ENCODE data around the gene SCAF1.

The SCAF1 gene, protein sequence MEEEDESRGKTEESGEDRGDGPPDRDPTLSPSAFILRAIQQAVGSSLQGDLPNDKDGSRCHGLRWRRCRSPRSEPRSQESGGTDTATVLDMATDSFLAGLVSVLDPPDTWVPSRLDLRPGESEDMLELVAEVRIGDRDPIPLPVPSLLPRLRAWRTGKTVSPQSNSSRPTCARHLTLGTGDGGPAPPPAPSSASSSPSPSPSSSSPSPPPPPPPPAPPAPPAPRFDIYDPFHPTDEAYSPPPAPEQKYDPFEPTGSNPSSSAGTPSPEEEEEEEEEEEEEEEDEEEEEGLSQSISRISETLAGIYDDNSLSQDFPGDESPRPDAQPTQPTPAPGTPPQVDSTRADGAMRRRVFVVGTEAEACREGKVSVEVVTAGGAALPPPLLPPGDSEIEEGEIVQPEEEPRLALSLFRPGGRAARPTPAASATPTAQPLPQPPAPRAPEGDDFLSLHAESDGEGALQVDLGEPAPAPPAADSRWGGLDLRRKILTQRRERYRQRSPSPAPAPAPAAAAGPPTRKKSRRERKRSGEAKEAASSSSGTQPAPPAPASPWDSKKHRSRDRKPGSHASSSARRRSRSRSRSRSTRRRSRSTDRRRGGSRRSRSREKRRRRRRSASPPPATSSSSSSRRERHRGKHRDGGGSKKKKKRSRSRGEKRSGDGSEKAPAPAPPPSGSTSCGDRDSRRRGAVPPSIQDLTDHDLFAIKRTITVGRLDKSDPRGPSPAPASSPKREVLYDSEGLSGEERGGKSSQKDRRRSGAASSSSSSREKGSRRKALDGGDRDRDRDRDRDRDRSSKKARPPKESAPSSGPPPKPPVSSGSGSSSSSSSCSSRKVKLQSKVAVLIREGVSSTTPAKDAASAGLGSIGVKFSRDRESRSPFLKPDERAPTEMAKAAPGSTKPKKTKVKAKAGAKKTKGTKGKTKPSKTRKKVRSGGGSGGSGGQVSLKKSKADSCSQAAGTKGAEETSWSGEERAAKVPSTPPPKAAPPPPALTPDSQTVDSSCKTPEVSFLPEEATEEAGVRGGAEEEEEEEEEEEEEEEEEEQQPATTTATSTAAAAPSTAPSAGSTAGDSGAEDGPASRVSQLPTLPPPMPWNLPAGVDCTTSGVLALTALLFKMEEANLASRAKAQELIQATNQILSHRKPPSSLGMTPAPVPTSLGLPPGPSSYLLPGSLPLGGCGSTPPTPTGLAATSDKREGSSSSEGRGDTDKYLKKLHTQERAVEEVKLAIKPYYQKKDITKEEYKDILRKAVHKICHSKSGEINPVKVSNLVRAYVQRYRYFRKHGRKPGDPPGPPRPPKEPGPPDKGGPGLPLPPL

GRCh38 chr19:49641688-49642491, at the start of gene SCAF1:
Gene SCAF1, plus strand, starts transcription at chr19:49642209. Its CDS starts 2,818 bp downstream, at chr19:49645027.
- H3K27ac ChIP-seq: peak within 1 kb of the TSS; percentile 92 to 100 (median 98)
- H3K4me3 ChIP-seq: peak within 1 kb of the TSS; percentile 77 to 97 (median 95)

DNA sequence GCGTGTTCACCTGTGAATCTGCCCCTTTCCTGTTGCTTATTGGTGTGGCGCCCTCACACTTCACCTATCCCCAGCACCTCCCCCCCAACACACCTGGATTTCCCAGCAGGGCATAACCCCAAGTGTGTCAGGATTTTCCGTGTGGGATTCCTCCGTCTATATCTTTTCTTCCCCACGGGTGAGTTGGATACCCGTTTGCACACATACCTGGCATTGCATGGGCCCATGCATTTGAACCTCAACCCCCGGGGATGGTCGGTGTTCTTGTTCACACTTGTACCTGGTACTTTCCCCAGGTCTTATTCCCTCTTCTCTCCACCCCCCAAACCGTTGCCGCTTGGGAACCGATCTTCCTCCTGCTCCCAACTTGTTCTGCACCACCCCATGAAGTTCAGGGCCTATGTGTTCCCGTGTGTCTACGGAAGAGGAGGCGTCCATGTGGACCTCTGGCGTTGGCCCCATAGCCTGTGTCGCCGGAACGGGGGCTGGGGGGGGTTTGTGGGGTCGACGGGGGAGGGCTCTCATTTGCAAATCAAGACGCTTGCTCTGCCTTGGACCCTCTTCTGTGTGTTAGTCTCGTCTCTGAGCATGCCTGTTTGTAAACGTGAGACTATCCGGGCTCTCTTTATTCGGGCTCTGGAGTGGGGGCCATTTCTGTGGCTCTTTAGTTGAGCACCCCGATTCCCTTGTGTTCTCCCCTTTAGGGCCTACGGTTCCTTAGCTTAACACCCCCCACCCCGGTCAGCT, 49.4 kb upstream of the SCAF1 start:
- peak overlapping the region; percentile 64 to 86 (median 82) for H3K4me3 ChIP-seq
- peak overlapping the region in 20 of 21 experiments; percentile 52 to 99 (median 95) for H3K27ac ChIP-seq

DNA sequence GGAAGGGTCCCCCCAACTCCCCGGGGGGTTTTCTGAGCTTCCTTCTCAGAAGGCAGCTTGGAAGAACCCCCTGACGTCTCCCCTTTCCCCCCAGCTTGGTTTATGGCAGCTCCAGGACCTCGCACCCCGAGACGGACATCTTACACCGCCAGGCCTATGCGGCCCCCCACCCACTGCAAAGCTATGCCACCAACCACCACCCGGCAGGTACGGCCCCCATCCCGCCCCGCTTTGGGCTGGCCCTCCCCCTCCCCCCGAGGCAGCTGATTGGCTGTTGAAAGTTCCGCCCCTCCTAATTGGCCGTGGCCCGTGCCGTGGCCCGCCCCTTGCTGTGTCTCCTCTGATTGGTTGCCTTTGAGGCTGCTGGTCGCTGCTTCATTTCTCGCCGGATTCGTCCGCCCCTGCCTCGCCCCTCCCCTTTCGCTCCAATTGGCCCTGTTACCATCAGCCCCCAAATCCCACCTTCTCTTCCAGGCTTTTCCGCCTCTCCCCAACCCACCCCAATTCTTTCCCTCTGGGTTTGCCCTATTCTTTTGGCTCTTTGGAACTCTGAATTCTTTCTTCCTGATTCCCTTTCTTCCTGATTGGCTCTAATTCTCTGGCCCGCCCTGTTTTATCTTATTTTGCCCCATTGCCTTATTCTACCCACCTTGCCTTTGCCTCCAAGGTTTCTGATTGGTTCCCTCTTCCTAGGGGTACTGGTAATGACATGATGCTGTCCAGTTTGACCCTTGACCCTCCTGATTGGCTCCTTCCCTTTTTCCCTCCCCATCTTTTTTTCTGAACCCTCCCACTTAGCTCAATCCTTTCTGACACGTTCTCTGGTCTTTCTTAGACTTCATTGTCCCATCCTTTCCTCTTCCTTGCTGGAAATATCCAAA, 48.5 kb upstream of the SCAF1 start:
- H3K4me3 ChIP-seq: peak overlapping the region; percentile 64 to 86 (median 82)
- H3K27ac ChIP-seq: peak overlapping the region in 20 of 21 experiments; percentile 45 to 99 (median 94)

- Histone ChIP-seq H3K27ac (peak overlapping the region in 7 of 21 experiments; percentile 44 to 98 (median 88)), H3K4me3 (no peak overlapping the region)
These were observed 47.6 kb upstream of the SCAF1 start for GRCh38 chr19:49594157-49594992.

- H3K4me3 ChIP-seq: no peak overlapping the region
These were observed 46.8 kb upstream of the SCAF1 start for GRCh38 chr19:49594993-49595818.

DNA sequence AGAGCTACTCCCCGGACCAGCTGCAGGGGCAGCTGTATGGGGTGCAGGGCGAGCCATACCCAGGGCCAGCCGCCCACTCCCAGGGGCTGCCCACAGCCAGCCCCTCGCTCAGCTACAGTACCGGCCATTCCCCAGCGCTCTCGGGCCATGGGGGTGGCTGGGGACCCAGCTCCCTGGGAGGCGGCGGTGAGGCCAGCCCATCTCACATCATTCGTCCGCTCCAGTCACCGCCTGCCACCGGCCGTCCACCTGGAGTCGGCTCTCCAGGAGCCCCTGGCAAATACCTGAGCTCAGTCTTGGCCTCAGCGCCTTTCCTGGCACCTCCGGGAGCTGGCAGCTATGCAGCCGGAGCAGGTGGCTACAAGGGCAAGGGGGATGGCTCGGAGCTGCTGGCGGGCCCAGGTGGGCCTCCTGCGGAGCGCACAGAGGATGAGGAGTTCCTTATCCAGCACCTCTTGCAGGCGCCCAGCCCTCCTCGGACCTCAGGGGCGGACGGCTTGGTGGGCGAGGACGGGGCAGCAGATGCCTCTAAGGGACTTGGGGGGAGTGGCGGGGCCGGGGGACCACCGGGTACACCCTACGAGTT, 46.1 kb upstream of the SCAF1 start:
- H3K4me3 ChIP-seq: no peak overlapping the region
- H3K27ac ChIP-seq: no peak overlapping the region

More at GRCh38 chr19:49594993-49595818, 46.8 kb upstream of the SCAF1 start:
- H3K27ac ChIP-seq: no peak overlapping the region

DNA sequence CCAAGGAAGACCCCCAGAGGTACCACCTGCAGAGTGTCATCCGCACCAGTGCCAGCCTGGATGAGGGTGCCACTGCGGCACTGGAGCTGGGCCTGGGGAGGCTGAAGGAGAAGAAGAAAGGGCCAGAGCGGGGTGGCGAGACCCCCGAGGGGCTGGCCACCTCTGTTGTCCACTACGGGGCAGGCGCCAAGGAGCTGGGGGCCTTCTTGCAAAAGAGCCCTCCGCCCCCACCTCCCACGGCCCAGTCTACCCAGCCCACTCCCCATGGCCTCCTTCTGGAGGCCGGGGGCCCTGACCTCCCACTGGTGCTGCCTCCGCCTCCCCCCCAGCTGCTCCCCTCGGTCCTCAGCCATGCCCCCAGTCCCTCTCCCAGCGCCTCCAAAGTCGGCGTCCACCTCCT, 45.6 kb upstream of the SCAF1 start:
- no peak overlapping the region for H3K4me3 ChIP-seq
- H3K27ac ChIP-seq: no peak overlapping the region

DNA sequence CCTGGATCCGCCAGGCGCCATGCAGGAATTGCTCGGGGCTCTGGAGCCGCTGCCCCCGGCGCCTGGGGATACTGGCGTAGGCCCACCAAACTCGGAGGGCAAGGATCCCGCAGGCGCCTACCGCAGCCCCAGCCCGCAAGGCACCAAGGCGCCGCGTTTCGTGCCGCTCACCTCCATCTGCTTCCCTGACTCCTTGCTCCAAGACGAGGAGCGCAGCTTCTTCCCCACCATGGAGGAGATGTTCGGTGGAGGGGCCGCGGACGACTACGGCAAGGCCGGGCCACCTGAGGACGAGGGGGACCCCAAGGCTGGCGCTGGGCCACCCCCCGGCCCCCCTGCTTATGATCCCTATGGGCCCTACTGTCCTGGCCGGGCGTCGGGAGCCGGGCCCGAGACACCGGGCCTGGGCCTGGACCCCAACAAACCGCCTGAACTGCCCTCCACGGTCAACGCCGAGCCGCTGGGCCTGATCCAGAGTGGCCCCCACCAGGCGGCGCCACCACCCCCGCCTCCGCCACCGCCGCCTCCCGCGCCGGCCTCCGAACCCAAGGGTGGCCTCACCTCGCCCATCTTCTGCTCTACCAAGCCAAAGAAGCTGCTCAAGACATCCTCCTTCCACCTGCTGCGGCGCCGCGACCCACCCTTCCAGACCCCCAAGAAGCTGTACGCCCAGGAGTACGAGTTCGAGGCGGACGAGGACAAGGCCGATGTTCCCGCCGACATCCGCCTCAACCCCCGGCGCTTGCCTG, 44.9 kb upstream of the SCAF1 start:
- H3K27ac ChIP-seq: no peak overlapping the region
- no peak overlapping the region for H3K4me3 ChIP-seq

DNA sequence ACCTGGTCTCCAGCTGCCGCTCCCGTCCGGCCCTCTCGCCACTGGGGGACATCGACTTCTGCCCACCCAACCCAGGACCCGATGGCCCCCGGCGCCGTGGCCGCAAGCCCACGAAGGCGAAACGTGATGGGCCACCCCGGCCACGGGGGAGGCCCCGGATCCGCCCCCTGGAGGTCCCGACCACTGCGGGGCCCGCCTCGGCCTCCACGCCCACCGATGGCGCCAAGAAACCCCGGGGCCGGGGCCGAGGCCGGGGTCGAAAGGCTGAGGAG, 44.4 kb upstream of the SCAF1 start:
- H3K27ac ChIP-seq: no peak overlapping the region
- H3K4me3 ChIP-seq: no peak overlapping the region

GRCh38 chr19:49599378-49600295, 42.4 kb upstream of the SCAF1 start:
- no peak overlapping the region for H3K4me3 ChIP-seq
- H3K27ac ChIP-seq: peak overlapping the region in 1 of 21 experiments; percentile 1

GRCh38 chr19:49601482-49602038, 40.4 kb upstream of the SCAF1 start:
- H3K4me3 ChIP-seq: no peak overlapping the region
- H3K27ac ChIP-seq: no peak overlapping the region

DNA sequence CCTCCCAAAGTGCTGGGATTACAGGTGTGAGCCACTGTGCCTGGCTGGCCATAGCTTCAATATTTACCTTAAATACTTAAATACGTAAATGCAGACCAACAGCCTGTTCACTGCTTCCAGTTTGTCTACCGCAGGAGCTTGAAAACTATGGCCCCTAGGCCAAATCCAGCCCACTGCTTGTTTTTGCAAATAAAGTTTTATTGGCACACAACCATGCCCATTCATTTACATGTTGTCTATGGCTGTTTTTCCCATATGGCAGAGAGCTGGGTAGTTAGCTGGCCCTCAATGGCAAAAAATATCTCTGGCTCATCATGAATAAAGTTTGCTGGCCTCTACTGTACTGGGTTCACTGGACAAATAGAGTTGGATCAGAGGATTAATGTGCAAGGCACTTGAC, 39.2 kb upstream of the SCAF1 start:
- H3K4me3 ChIP-seq: no peak overlapping the region

GRCh38 chr19:49605605-49606004, 36.4 kb upstream of the SCAF1 start:
- H3K27ac ChIP-seq: peak overlapping the region in 1 of 21 experiments; percentile 37
- H3K4me3 ChIP-seq: no peak overlapping the region

More for the DNA sequence above, 39.2 kb upstream of the SCAF1 start:
- no peak overlapping the region for H3K27ac ChIP-seq
